ENCODE results near the gene CTCFL.

The CTCFL gene

GRCh38 chr20:57524511-57525176 lies at the start of gene CTCFL:
TSS of gene CTCFL (minus strand) at chr20:57525140. CDS start at chr20:57524205, 935 bp downstream.
- no peak for DNase-seq

GRCh38 chr20:57573894-57574293 lies 49.0 kb upstream of the CTCFL start:
- no peak for DNase-seq

DNA sequence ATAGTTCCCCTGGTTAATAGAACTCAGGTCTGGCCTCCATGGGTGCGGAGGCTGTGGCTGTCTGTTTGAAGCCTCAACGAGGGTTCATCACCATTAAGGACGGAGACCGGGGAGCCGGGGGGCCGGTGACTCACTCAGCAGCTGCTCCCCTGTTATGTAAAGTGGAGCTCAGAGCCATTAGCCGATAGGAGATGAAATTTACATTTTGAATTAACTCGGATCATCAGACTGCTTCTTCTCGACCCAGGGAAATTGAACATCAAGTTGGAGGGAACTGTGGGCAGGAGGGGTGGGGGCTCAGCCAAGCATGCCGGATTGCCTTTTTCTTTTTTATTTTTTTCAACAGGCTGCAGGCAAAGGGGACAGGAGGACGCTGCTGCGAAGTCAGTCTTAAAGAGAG lies 48.3 kb upstream of the CTCFL start:
- no peak for DNase-seq

DNA sequence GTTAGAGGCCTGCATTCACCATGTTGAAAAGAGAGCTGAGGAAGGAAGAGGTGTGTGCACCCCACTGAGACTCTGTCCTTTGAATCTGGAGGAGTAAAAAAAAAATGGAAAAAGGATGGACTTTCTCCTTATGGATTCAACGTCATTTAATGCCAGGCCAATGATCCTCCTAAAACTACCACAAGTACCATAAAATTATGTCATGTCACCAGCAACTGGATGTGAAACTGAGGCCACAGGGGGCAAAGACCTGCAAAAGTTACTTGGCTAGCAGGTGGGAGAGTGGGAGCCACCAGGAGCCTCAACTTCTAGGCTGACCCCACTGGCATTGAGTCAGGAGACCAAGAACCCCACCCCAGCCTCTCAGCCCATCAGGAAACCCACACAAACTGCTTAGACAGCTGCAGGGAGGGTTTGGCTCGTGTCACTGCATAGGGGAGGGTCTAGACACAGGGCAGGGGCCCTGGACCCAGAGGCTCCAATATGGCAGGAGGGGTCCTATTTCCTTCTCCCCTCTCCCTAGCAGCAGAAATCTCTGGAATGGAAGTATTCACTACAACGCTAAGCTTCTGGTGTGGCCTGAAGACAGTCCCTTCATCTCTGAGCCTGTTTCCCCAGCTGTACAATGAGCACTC lies 47.0 kb upstream of the CTCFL start:
- DNase-seq: no peak

DNA sequence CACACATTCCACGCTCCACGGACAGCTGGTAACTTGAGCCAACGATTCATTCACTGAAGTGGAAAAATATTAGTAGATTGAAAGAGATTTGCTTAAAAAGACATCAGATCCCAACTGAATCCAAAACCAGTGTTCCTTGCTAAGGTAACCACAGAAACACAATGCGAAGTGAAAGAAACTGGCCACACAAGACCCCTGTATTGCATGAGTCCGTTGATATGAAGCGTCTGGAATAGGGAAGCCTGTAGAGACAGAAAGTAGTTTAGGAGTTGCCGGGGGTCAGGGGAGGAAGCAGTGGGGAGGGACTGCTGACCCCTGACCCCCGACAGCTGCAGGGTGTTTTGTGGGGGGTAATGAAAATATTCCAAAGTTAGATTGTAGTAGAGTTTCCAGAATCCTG lies 46.0 kb upstream of the CTCFL start:
- DNase-seq: no peak

- DNase-seq: no peak
These were observed 45.4 kb upstream of the CTCFL start for GRCh38 chr20:57570145-57570850.

- no peak for DNase-seq
These were observed 44.0 kb upstream of the CTCFL start for GRCh38 chr20:57568960-57569359.

DNA sequence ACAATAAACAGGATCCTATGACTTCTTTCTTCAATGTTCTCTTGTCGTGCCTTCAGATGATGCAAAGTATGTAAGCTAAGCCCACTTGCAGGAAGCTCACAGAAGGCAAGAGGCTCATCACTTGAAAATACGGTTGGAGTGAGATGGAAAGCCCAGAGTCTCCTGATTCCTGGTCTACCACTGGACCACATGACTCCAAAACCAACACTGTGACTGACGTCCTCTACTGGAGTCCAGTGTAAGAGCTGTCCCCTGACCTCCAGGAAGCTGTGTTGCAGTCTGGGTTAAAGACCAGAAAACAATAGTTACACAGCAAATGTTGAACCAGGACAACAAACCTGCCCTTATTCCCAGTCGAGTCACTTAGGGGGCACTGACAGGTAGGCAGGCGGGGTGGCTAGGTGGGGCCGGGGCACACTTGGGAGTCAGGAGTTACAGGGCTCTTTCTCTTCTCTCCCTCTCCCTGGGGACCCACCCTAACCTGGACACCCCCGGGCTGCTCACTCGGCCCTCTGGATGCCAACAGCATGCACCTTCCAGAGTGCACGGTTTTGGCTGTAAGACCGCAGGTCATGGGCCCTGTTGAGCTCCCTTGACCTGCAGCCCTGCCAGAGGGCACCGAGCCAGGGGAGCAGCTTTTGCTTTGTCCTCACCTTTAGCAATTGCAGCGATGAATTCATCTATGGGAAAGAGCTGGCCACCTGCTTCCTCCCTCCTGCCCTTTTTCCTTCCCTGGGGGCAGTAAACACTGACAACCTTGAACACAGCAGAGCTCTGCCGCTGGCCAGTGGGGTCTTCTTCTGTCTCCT lies 43.4 kb upstream of the CTCFL start:
- DNase-seq: no peak

DNA sequence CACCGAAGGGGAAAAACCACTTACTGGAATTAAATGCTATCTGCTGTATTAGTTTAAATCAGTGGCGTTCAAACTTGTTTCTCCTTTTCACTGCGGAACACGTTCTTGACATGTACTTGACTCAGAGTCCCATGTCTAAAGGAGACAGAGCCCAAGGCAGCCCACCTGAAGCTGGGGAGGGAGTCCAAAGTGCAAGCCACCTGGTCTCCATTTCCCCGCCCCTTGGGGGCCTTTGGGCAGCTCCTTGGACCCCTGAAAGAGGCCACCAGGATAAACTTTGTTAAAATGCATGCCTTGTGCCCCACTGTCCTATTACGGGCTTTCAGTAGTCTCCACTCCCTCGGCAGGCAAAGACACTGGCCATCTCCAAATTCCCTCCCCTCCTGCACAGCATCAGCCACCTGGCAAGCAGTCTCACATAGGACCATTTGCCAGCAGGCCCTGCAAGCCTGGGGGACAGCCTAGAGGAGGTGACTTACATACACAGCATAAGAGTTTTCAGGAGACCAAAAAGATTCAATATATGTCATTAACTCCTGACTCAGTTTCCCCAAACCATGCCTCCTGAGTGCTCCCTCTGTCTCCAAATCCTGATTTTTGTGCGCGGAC lies 42.6 kb upstream of the CTCFL start:
- DNase-seq: no peak

GRCh38 chr20:57566803-57567459 lies 42.0 kb upstream of the CTCFL start:
- no peak for DNase-seq

- DNase-seq: no peak
These were observed 41.5 kb upstream of the CTCFL start for GRCh38 chr20:57566399-57566798.

DNA sequence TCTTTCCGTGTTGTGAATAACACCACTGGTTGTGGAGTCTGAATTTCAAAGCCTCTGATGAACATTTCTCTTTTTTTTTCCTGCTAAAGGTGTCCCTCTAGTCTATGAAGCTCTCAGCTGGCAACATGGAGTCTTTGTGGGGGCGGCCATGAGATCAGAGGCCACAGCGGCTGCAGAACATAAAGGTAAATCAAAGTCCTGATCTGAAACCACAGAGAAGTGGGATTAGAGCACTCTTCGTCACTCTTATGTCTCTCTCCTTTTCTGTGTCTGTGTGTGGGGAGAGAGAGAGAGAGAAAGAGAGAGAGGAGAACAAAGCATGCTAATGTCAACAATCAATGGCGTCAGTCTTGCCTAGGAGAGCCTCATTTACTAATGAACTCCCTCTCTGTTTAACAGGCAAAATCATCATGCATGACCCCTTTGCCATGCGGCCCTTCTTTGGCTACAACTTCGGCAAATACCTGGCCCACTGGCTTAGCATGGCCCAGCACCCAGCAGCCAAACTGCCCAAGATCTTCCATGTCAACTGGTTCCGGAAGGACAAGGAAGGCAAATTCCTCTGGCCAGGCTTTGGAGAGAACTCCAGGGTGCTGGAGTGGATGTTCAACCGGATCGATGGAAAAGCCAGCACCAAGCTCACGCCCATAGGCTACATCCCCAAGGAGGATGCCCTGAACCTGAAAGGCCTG lies 40.2 kb upstream of the CTCFL start:
- DNase-seq: no peak

DNA sequence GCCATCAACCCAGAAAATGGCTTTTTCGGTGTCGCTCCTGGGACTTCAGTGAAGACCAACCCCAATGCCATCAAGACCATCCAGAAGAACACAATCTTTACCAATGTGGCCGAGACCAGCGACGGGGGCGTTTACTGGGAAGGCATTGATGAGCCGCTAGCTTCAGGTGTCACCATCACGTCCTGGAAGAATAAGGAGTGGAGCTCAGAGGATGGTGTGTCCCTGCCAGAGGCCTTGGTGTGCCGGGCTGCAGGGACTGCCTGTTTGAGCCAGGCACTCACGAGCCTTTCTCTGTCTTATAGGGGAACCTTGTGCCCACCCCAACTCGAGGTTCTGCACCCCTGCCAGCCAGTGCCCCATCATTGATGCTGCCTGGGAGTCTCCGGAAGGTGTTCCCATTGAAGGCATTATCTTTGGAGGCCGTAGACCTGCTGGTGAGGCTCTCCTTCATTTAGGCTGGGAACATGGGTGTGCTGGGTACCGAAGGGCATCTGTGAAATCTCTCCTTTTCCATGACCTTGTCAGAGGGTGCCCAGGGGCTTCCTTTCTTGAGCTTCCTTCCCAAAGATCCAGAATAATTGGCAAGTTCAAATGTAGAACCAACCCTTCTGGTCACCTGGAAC lies 39.4 kb upstream of the CTCFL start:
- no peak for DNase-seq

GRCh38 chr20:57563522-57563921 lies 38.6 kb upstream of the CTCFL start:
- no peak for DNase-seq

DNA sequence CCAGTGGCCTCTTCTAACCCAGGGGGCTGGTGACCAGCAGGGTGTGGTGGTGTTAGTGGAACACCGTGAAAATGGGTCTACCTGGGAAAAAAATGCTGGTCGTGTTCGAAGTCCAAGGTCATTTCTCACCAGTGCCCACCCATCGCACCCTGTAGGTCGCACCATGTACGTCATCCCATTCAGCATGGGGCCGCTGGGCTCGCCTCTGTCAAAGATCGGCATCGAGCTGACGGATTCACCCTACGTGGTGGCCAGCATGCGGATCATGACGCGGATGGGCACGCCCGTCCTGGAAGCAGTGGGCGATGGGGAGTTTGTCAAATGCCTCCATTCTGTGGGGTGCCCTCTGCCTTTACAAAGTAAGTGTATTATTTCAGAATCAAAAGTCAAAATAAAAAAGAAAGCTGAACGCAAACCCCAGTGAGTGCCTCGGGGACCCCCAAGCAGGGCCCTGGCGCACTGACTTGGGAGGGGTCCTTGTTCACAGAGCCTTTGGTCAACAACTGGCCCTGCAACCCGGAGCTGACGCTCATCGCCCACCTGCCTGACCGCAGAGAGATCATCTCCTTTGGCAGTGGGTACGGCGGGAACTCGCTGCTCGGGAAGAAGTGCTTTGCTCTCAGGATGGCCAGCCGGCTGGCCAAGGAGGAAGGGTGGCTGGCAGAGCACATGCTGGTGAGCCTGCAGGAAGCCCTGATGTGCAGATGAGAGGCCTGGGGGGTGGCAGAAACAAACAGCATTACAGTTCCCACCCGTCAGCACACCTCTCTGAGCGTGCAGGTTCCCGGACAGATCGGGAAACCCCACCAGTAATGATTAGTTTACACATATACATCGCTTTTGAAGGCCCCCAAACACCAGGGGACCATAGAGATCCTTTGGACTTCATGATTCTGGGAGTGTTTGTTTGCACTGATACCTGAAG lies 37.9 kb upstream of the CTCFL start:
- no peak for DNase-seq

- DNase-seq: no peak
These were observed 36.7 kb upstream of the CTCFL start for GRCh38 chr20:57561356-57562279.

DNA sequence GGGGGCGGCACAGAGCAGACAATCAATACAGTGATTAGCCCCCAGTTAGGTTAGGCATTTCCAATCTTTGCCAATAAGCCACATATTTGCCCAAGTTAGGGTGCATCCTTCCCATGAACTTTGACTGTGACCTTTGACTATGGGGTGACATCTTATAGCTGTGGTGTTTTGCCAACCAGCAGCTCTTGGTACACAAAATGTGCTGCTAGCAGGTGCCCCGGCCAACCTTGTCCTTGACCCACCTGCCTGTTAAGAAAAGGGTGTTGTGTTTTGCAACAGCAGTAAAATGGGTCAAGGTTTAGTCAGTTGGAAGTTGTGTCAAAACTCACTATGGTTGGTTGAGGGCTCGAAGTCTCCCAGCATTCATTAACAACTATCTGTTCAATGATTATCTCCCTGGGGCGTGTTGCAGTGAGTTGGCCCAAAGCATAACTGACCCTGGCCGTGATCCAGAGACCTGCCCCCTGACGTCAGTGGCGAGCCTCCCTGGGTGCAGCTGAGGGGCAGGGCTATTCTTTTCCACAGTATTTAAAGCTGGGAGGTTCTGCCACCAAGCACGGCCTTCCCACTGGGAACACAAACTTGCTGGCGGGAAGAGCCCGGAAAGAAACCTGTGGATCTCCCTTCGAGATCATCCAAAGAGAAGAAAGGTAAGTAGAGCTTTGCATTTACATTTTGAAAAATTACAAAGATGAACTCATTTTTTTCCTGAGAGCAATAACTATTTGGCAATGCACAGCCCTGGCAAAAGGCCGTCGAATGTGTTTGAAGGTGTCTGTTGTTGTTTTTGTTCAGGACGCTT lies 35.8 kb upstream of the CTCFL start, which contains the start of gene PCK1:
Gene PCK1 (plus strand): TSS at position 557 of the 802 bp plus-strand sequence. CDS start 302 bp downstream, outside the sequence.
- no peak for DNase-seq

Measured in stimulated activated CD4-positive, alpha-beta T cell treated with anti-CD3 and anti-CD28 coated beads, Interleukin-4, amount 100 ng/mL, for 1 hour (primary cell).